ENCODE data around the gene KRT13. TPM values are rescaled to one million over a fixed set of nuclear protein-coding genes. Genes with fewer than 3 reads are reported as not detected.

The KRT13 gene
- total and polyA plus RNA-seq, 2 donors (not counting 1 experiment from before 2014, with no cell fraction given), result not detected

DNA sequence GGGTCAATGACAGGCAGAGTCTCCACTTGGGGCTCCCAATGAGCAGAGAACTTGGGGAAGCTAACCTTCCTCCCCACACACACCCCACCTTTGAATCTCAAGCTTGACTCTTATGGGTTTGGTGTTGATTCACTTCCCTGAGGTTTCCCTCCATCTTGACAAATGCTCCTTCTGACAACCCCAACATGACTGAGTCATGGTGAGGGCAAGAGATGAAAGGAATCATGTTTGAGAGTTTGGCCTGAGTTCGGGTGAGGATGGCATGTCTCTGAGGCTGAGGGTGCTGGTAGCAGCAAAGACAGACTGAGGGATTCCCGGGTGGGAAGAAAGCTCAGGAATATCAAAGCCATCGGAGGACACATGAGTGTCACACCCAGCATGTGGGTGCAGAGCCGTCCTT lies 47.8 kb upstream of the KRT13 start:
- no peak for DNase-seq
- Histone ChIP-seq H3K27ac (ENCODE audit: low read length in 2 of 2) (no peak overlapping the region), H3K36me3 (replicated peaks in 1 of 2; ENCODE audit: control extremely low read depth in 1 of 2, control insufficient read depth in 1 of 2, extremely low read depth in 1 of 2, insufficient read depth in 2 of 2, low read length in 1 of 2) (no peaks in the 10 kb centered on the region), H4K20me1 (ENCODE audit: control insufficient read depth, insufficient read depth, low read length, poor library complexity, severe bottlenecking) (no peaks in the 10 kb centered on the region), H3K4me2 (replicated peaks; ENCODE audit: low read depth, low read length, poor library complexity, severe bottlenecking) (no peak overlapping the region), H2AFZ (ENCODE audit: insufficient read depth, low read depth, low read length, poor library complexity, severe bottlenecking) (no peak overlapping the region), H3K27me3 (replicated peaks in 1 of 4; ENCODE audit: control extremely low read depth in 1 of 4, control insufficient read depth in 3 of 4, insufficient read depth in 4 of 4, low read length in 3 of 4) (peaks cover 0 to 37% (median 6%) of the 10 kb centered on the region in 4 experiments), H3K4me3 (ENCODE audit: control extremely low read depth in 1 of 5, extremely low read depth in 1 of 5, insufficient read depth in 1 of 5, low read depth in 2 of 5, low read length in 4 of 5) (no peak overlapping the region), H3K9ac (ENCODE audit: low read length) (no peak overlapping the region), H3K4me1 (ENCODE audit: control insufficient read depth in 2 of 2, insufficient read depth in 2 of 2, low read length in 2 of 2) (peaks cover 8 to 13% of the 10 kb centered on the region in 2 donors), H3K79me2 (ENCODE audit: control insufficient read depth, insufficient read depth, low read length) (no peaks in the 10 kb centered on the region), H3K9me3 (ENCODE audit: control extremely low read depth in 1 of 3, control insufficient read depth in 2 of 3, insufficient read depth in 1 of 3, low read length in 2 of 3) (peaks cover 0 to 6% (median 0%) of the 10 kb centered on the region in 3 donors)
- no peak for TF ChIP-seq EZH2 (IDR thresholded peaks at IDR 0.05; ENCODE audit: borderline replicate concordance, insufficient read depth, low read depth, low read length, poor library complexity, severe bottlenecking)
- TF ChIP-seq, protein P1, sequence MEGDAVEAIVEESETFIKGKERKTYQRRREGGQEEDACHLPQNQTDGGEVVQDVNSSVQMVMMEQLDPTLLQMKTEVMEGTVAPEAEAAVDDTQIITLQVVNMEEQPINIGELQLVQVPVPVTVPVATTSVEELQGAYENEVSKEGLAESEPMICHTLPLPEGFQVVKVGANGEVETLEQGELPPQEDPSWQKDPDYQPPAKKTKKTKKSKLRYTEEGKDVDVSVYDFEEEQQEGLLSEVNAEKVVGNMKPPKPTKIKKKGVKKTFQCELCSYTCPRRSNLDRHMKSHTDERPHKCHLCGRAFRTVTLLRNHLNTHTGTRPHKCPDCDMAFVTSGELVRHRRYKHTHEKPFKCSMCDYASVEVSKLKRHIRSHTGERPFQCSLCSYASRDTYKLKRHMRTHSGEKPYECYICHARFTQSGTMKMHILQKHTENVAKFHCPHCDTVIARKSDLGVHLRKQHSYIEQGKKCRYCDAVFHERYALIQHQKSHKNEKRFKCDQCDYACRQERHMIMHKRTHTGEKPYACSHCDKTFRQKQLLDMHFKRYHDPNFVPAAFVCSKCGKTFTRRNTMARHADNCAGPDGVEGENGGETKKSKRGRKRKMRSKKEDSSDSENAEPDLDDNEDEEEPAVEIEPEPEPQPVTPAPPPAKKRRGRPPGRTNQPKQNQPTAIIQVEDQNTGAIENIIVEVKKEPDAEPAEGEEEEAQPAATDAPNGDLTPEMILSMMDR (IDR thresholded peaks at IDR 0.05), result no peak
- intact Hi-C loops (cut with micrococcal nuclease), result no loop called here
- ChIA-PET CTCF (interaction anchor here (0.8 kb wide), 1 partner anchor 110 kb away, joined by 3 read pairs; no protein-coding TSS in a partner anchor), POLR2A (no interaction called here)
- ATAC-seq (ENCODE audit: low read depth), result no peak
- Mint-ChIP-seq H3K4me1 (peaks cover 8% of the 10 kb centered on the region), H3K27me3 (peaks cover 56% of the 10 kb centered on the region), H3K4me3 (no peak overlapping the region), H3K27ac (no peak overlapping the region), H3K9me3 (ENCODE audit: insufficient read depth) (no peaks in the 10 kb centered on the region)
- 88% methylated on average over 2 of the region's 4 CpGs for WGBS (ENCODE audit: insufficient coverage)

DNA sequence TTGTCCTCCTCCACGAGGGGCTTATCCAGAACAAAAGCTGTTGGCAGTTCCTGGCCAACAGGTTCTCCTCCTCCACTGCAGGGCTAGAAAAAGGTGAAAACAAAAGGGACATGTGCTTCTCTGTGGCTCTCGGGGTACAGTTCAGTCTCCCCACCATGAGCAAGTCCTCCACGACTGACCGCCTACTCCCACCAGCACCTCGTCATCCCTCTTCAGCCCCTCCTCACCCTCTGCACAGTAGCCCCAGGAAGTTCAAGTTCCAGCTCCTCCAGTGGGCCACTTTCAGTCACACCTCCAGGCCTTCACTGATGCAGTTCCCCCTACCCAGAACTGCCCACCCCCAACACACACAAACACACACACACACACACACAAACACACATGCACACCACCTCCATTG lies 47.0 kb upstream of the KRT13 start:
- H2AFZ ChIP-seq (ENCODE audit: insufficient read depth, low read depth, low read length, poor library complexity, severe bottlenecking), result no peak overlapping the region
- H3K4me2 ChIP-seq (replicated peaks; ENCODE audit: low read depth, low read length, poor library complexity, severe bottlenecking), result no peak overlapping the region
- H3K27me3 Mint-ChIP-seq, result peaks cover 58% of the 10 kb centered on the region
- intact Hi-C loops (cut with micrococcal nuclease), result no loop called here
- H3K4me1 ChIP-seq (ENCODE audit: control insufficient read depth in 2 of 2, insufficient read depth in 2 of 2, low read length in 2 of 2), result peaks cover 8 to 13% of the 10 kb centered on the region in 2 donors
- DNase-seq, result no peak
- H3K4me3 Mint-ChIP-seq, result no peak overlapping the region
- POLR2A ChIA-PET, result no interaction called here
- H3K4me1 Mint-ChIP-seq, result peaks cover 8% of the 10 kb centered on the region
- no peaks in the 10 kb centered on the region for H4K20me1 ChIP-seq (ENCODE audit: control insufficient read depth, insufficient read depth, low read length, poor library complexity, severe bottlenecking)
- no peak overlapping the region for H3K27ac Mint-ChIP-seq
- no peak overlapping the region for H3K27ac ChIP-seq (ENCODE audit: low read length in 2 of 2)
- H3K9me3 Mint-ChIP-seq (ENCODE audit: insufficient read depth), result no peaks in the 10 kb centered on the region
- 80% methylated on average over 5 of the region's 5 CpGs for WGBS (ENCODE audit: insufficient coverage)
- H3K9ac ChIP-seq (ENCODE audit: low read length), result no peak overlapping the region
- H3K36me3 ChIP-seq (replicated peaks in 1 of 2; ENCODE audit: control extremely low read depth in 1 of 2, control insufficient read depth in 1 of 2, extremely low read depth in 1 of 2, insufficient read depth in 2 of 2, low read length in 1 of 2), result no peaks in the 10 kb centered on the region
- CTCF ChIA-PET, result interaction anchor here (0.8 kb wide), 1 partner anchor 110 kb away, joined by 3 read pairs; no protein-coding TSS in a partner anchor
- no peak overlapping the region for H3K4me3 ChIP-seq (ENCODE audit: control extremely low read depth in 1 of 5, extremely low read depth in 1 of 5, insufficient read depth in 1 of 5, low read depth in 2 of 5, low read length in 4 of 5)
- ATAC-seq (ENCODE audit: low read depth), result no peak
- H3K9me3 ChIP-seq (ENCODE audit: control extremely low read depth in 1 of 3, control insufficient read depth in 2 of 3, insufficient read depth in 1 of 3, low read length in 2 of 3), result peaks cover 0 to 10% (median 0%) of the 10 kb centered on the region in 3 donors
- peaks cover 0 to 42% (median 7%) of the 10 kb centered on the region in 4 experiments for H3K27me3 ChIP-seq (replicated peaks in 1 of 4; ENCODE audit: control extremely low read depth in 1 of 4, control insufficient read depth in 3 of 4, insufficient read depth in 4 of 4, low read length in 3 of 4)
- H3K79me2 ChIP-seq (ENCODE audit: control insufficient read depth, insufficient read depth, low read length), result no peaks in the 10 kb centered on the region
- TF ChIP-seq, protein P1 (IDR thresholded peaks at IDR 0.05), result no peak
- no peak for TF ChIP-seq EZH2 (IDR thresholded peaks at IDR 0.05; ENCODE audit: borderline replicate concordance, insufficient read depth, low read depth, low read length, poor library complexity, severe bottlenecking)

Data from B cell (primary cell).